ENCODE data around the gene DNPEP. TPM values are rescaled to one million over a fixed set of nuclear protein-coding genes. Genes with fewer than 3 reads are reported as not detected.

Gene DNPEP
- total and polyA plus RNA-seq, 2 experiments from 2014 or later, result 49.2 to 67.9 TPM

- TF ChIP-seq ZNF462 (CRISPR knock-in tag; IDR thresholded peaks at IDR 0.05) (no peak), POLR2AphosphoS5 (IDR thresholded peaks at IDR 0.05; ENCODE audit: low read depth) (no peak), EZH2 (IDR thresholded peaks at IDR 0.05; ENCODE audit: low read depth, unreplicated experiment) (no peak), NANOG (IDR thresholded peaks at IDR 0.05; ENCODE audit: borderline replicate concordance) (no peak), JUNB (IDR thresholded peaks at IDR 0.05; ENCODE audit: unreplicated experiment) (no peak)
Measured at GRCh38 chr2:219327719-219328118, 60.0 kb downstream of the DNPEP start (continued).

GRCh38 chr2:219325657-219326315, 61.9 kb downstream of the DNPEP start:
- Histone ChIP-seq H3K4me3 (no peak overlapping the region), H3K27ac (ENCODE audit: low read depth) (no peak overlapping the region), H3K4me2 (no peak overlapping the region), H4K20me1 (replicated peaks; ENCODE audit: insufficient read depth) (no peaks in the 10 kb centered on the region), H3K27me3 (ENCODE audit: insufficient read depth) (peaks cover 28% of the 10 kb centered on the region), H3K9me2 (ENCODE audit: insufficient read depth) (no peaks in the 10 kb centered on the region), H3K4me1 (ENCODE audit: insufficient read depth) (no peaks in the 10 kb centered on the region), H3K79me2 (replicated peaks; ENCODE audit: insufficient read depth) (no peaks in the 10 kb centered on the region), H3K36me3 (ENCODE audit: insufficient read depth) (no peaks in the 10 kb centered on the region), H2AFZ (no peak overlapping the region), H3F3A (replicated peaks; ENCODE audit: low read depth) (no peaks in the 10 kb centered on the region)
- Mint-ChIP-seq H3K4me3 (no peak overlapping the region), H3K4me1 (no peaks in the 10 kb centered on the region), H3K27ac (no peak overlapping the region), H3K27me3 (ENCODE audit: insufficient read depth, low read depth, poor library complexity) (peaks cover 20% of the 10 kb centered on the region), H3K9me3 (no peaks in the 10 kb centered on the region), H3K36me3 (ENCODE audit: low read depth) (no peaks in the 10 kb centered on the region)
- DNase-seq (ENCODE audit: low spot score) (no peak), ATAC-seq (no peak)
- TF ChIP-seq REST (IDR thresholded peaks at IDR 0.05; ENCODE audit: unreplicated experiment), result no peak
